Omental fat pad (tissue), 4 donors: ENCODE results near the gene SAP25. TPM values are rescaled to one million over a fixed set of nuclear protein-coding genes. Genes with fewer than 3 reads are reported as not detected.

Experiments
- ATAC-seq: fragments of 150-250 bp; one replicate; pipeline ENCODE4 v1.9.1; 2016; ENCODE audit warnings: mild to moderate bottlenecking, moderate library complexity; ENCODE audit not compliant: low FRiP score
- DNase-seq: peaks from one replicate; pipeline ENCODE4 v3.0.0-alpha.2; 2019; ENCODE audit warnings: low spot score
- total RNA-seq, 4 donors: library from RNA; depleted of rRNA; stranded (reverse); fragments of >200 nt; gene quantifications; one replicate each; pipeline ENCODE4 v1.1.0, GENCODE V29; 2016
- TF ChIP-seq, protein P1 (sequence below), 3 donors: fragments of 450-650 bp; IDR thresholded peaks; one replicate each; pipeline ENCODE4 v1.5.1; 2016 to 2017; ENCODE audit warnings: antibody characterized with exemption in 3 of 3, mild to moderate bottlenecking in 3 of 3, moderate library complexity in 2 of 3

The SAP25 gene
- total RNA-seq, 4 donors from 2014 or later: 1.1 to 4.7 (median 1.7) TPM; not detected in 1

GRCh38 chr7:100575206-100575631, 1.5 kb upstream of the SAP25 start:
- DNase-seq: no peak
- TF ChIP-seq, protein P1, sequence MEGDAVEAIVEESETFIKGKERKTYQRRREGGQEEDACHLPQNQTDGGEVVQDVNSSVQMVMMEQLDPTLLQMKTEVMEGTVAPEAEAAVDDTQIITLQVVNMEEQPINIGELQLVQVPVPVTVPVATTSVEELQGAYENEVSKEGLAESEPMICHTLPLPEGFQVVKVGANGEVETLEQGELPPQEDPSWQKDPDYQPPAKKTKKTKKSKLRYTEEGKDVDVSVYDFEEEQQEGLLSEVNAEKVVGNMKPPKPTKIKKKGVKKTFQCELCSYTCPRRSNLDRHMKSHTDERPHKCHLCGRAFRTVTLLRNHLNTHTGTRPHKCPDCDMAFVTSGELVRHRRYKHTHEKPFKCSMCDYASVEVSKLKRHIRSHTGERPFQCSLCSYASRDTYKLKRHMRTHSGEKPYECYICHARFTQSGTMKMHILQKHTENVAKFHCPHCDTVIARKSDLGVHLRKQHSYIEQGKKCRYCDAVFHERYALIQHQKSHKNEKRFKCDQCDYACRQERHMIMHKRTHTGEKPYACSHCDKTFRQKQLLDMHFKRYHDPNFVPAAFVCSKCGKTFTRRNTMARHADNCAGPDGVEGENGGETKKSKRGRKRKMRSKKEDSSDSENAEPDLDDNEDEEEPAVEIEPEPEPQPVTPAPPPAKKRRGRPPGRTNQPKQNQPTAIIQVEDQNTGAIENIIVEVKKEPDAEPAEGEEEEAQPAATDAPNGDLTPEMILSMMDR (IDR thresholded peaks at IDR 0.05): no peak
- no peak for ATAC-seq

- TF ChIP-seq, protein P1 (IDR thresholded peaks at IDR 0.05): no peak
- no peak for DNase-seq
- no peak for ATAC-seq
Observed at GRCh38 chr7:100574362-100575205, 884 bp upstream of the SAP25 start.

- DNase-seq (no peak), ATAC-seq (no peak)
- TF ChIP-seq, protein P1 (IDR thresholded peaks at IDR 0.05): no peak
Observed at GRCh38 chr7:100572949-100573675, 588 bp downstream of the SAP25 start.

- ATAC-seq: no peak
- no peak for DNase-seq
- TF ChIP-seq, protein P1 (IDR thresholded peaks at IDR 0.05): no peak
Observed at GRCh38 chr7:100572281-100572948, 1.3 kb downstream of the SAP25 start.

- TF ChIP-seq, protein P1 (IDR thresholded peaks at IDR 0.05): no peak
- no peak for ATAC-seq
- DNase-seq: no peak
Observed at GRCh38 chr7:100571829-100572116, 1.9 kb downstream of the SAP25 start.

- ATAC-seq (no peak), DNase-seq (no peak)
- TF ChIP-seq, protein P1 (IDR thresholded peaks at IDR 0.05): no peak
Observed at GRCh38 chr7:100570954-100571828, 2.5 kb downstream of the SAP25 start.
